NT2/D1 (cell line): ENCODE measurements around the gene SSB.

Experiments
- YY1 ChIP-seq: IDR thresholded peaks from 2 replicates; pipeline ENCODE4 v1.6.1; 2011; ENCODE audit not compliant: insufficient read length, insufficient read depth
- ZNF274 ChIP-seq: IDR thresholded peaks from 2 replicates; pipeline ENCODE4 v1.6.1; 2011; ENCODE audit warnings: mild to moderate bottlenecking, low read depth, low read length

DNA sequence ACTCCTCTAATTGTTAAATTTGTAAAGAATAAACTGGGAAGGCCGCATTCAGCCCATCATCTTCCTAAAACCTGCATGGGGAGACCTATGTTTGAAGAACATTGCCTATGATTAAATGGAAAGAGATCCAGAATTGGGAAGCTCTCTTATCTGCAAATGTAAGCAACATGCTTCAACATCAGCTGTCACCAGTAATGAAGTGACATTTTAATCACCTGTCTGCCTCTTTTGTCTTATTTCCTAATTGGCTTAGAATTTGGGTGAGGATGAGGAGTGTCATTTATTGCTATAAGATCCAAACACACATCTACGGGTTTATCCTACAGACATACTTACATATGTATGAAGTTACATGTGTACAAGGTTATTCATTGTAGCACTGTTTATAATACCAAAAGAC is 26.0 kb upstream of the SSB start:
- no peak for TF ChIP-seq YY1
- TF ChIP-seq ZNF274 = no peak
